ENCODE measurements around the gene RPUSD1. TPM values are rescaled to one million over a fixed set of nuclear protein-coding genes. Genes with fewer than 3 reads are reported as not detected.
"Not testable (repeated sequence)": the region's sequence is repeated elsewhere in the genome, so short reads cannot be mapped to it uniquely, and the experiment has no call there.

RPUSD1 gene
- total RNA-seq, 1 experiment from 2014 or later, result 48.6 TPM

- no peak overlapping the region for H3K56ac ChIP-seq (ENCODE audit: insufficient read length, low read depth, low read length)
- DNase-seq, result no peak
- H3K79me1 ChIP-seq (ENCODE audit: insufficient read depth, low read depth, low read length, poor library complexity, severe bottlenecking), result no peaks in the 10 kb centered on the region
- peaks cover 36% of the 10 kb centered on the region for H3K27me3 Mint-ChIP-seq (ENCODE audit: low read depth)
- no peak overlapping the region for H3K27ac Mint-ChIP-seq
- no peak overlapping the region for H3K18ac ChIP-seq (ENCODE audit: insufficient read length, low read depth, low read length)
- no peaks in the 10 kb centered on the region for H4K20me1 ChIP-seq (ENCODE audit: control insufficient read depth, insufficient read depth, insufficient read length)
- no peak overlapping the region for H4K5ac ChIP-seq (ENCODE audit: insufficient read length, low read depth, low read length)
- no peaks in the 10 kb centered on the region for H3K27me3 ChIP-seq (ENCODE audit: insufficient read depth, low read length)
- H3K23me2 ChIP-seq (ENCODE audit: insufficient read length, low read depth, low read length, poor library complexity, severe bottlenecking), result no peaks in the 10 kb centered on the region
- no peak overlapping the region for H2BK20ac ChIP-seq (ENCODE audit: low read depth, low read length, poor library complexity, severe bottlenecking)
- H3K27ac ChIP-seq (ENCODE audit: insufficient read length, low read depth, low read length), result no peak overlapping the region
- H3T11ph ChIP-seq (ENCODE audit: low read length), result no peak overlapping the region
- H3K4me1 Mint-ChIP-seq, result peaks cover 25 to 33% of the 10 kb centered on the region in 2 experiments
- no peak overlapping the region for H3K14ac ChIP-seq (ENCODE audit: insufficient read depth, low read length)
- H4K8ac ChIP-seq (replicated peaks; ENCODE audit: insufficient read length, low read depth, low read length), result no peak overlapping the region
- no peak overlapping the region for H3K23ac ChIP-seq (ENCODE audit: insufficient read length, low read depth, low read length)
- no peak overlapping the region for H2BK5ac ChIP-seq (ENCODE audit: insufficient read length, low read length)
- H2AK5ac ChIP-seq (ENCODE audit: insufficient read length, low read length), result no peak overlapping the region
- no peak overlapping the region for H2BK12ac ChIP-seq (ENCODE audit: insufficient read length, low read depth, low read length)
- H3K9me3 Mint-ChIP-seq, result no peaks in the 10 kb centered on the region; a peak in 1 of 5 replicates
- no peak overlapping the region for H4K91ac ChIP-seq (ENCODE audit: insufficient read length, low read depth, low read length)
- no peak overlapping the region for H2BK15ac ChIP-seq (ENCODE audit: low read depth, low read length)
- H3K9ac ChIP-seq (ENCODE audit: extremely low read depth, insufficient read length, low read length), result no peak overlapping the region
- H3K4me3 Mint-ChIP-seq, result no peak overlapping the region
- no peaks in the 10 kb centered on the region for H3K79me2 ChIP-seq (ENCODE audit: insufficient read depth, low read length)
- H3K4me2 ChIP-seq (ENCODE audit: insufficient read depth, insufficient read length, low read length), result no peak overlapping the region
- WGBS (ENCODE audit: extremely low coverage, insufficient read length, low lambda C conversion rate), result no CpG with 5 or more reads among the region's 11 CpGs
- H2AFZ ChIP-seq (ENCODE audit: low read length), result no peak overlapping the region
- no peaks in the 10 kb centered on the region for H3K36me3 Mint-ChIP-seq (ENCODE audit: insufficient read depth in 1 of 3, low read depth in 3 of 3)
- no peak overlapping the region for H3K4ac ChIP-seq (ENCODE audit: low read depth, low read length)
- H3K4me1 ChIP-seq (ENCODE audit: insufficient read depth, low read length), result no peaks in the 10 kb centered on the region
- H3K9me3 ChIP-seq (ENCODE audit: control insufficient read depth, low read depth, low read length), result no peaks in the 10 kb centered on the region
- H2BK120ac ChIP-seq (ENCODE audit: low read depth, low read length, poor library complexity, severe bottlenecking), result no peak overlapping the region
- TF ChIP-seq CTCF (conservative IDR thresholded peaks at IDR 0.05), result no peak
These were observed 33.5 kb downstream of the RPUSD1 start for GRCh38 chr16:754656-755055.

GRCh38 chr16:754121-754607 is 34.0 kb downstream of the RPUSD1 start:
- not testable (repeated sequence) for H4K91ac ChIP-seq (ENCODE audit: insufficient read length, low read depth, low read length); H3K4ac ChIP-seq (ENCODE audit: low read depth, low read length); H2AK5ac ChIP-seq (ENCODE audit: insufficient read length, low read length); H2BK20ac ChIP-seq (ENCODE audit: low read depth, low read length, poor library complexity, severe bottlenecking); H3K9me3 Mint-ChIP-seq; H3K27ac Mint-ChIP-seq; H3K4me3 Mint-ChIP-seq; H2BK120ac ChIP-seq (ENCODE audit: low read depth, low read length, poor library complexity, severe bottlenecking); H3T11ph ChIP-seq (ENCODE audit: low read length); H3K27ac ChIP-seq (ENCODE audit: insufficient read length, low read depth, low read length); H4K20me1 ChIP-seq (ENCODE audit: control insufficient read depth, insufficient read depth, insufficient read length); H3K18ac ChIP-seq (ENCODE audit: insufficient read length, low read depth, low read length); H3K23me2 ChIP-seq (ENCODE audit: insufficient read length, low read depth, low read length, poor library complexity, severe bottlenecking); H4K5ac ChIP-seq (ENCODE audit: insufficient read length, low read depth, low read length); H2BK15ac ChIP-seq (ENCODE audit: low read depth, low read length); H3K14ac ChIP-seq (ENCODE audit: insufficient read depth, low read length); H3K79me1 ChIP-seq (ENCODE audit: insufficient read depth, low read depth, low read length, poor library complexity, severe bottlenecking); H3K9ac ChIP-seq (ENCODE audit: extremely low read depth, insufficient read length, low read length); H2BK5ac ChIP-seq (ENCODE audit: insufficient read length, low read length); DNase-seq; H3K4me2 ChIP-seq (ENCODE audit: insufficient read depth, insufficient read length, low read length); H2BK12ac ChIP-seq (ENCODE audit: insufficient read length, low read depth, low read length); H3K4me1 ChIP-seq (ENCODE audit: insufficient read depth, low read length); H3K27me3 ChIP-seq (ENCODE audit: insufficient read depth, low read length); H3K36me3 Mint-ChIP-seq (ENCODE audit: insufficient read depth in 1 of 3, low read depth in 3 of 3); H3K79me2 ChIP-seq (ENCODE audit: insufficient read depth, low read length); H2AFZ ChIP-seq (ENCODE audit: low read length); H3K9me3 ChIP-seq (ENCODE audit: control insufficient read depth, low read depth, low read length); H3K56ac ChIP-seq (ENCODE audit: insufficient read length, low read depth, low read length); H4K8ac ChIP-seq (replicated peaks; ENCODE audit: insufficient read length, low read depth, low read length); H3K23ac ChIP-seq (ENCODE audit: insufficient read length, low read depth, low read length)
- WGBS (ENCODE audit: extremely low coverage, insufficient read length, low lambda C conversion rate), result no CpG with 5 or more reads among the region's 11 CpGs
- Mint-ChIP-seq H3K27me3 (ENCODE audit: low read depth) (peaks cover 34% of the 10 kb centered on the region), H3K4me1 (peaks cover 25 to 32% of the 10 kb centered on the region in 2 experiments)

Measured in H9 (cell line).